Transverse colon (tissue), 3 donors: ENCODE results near the gene SH3TC2.

Experiments
- CTCF ChIP-seq, 5 experiments: fragments of 200-600 bp in 3 of 5; fragments of 450-650 bp in 2 of 5; sonication (generic) in 3 of 5; IDR thresholded peaks; 1 replicate in 2 of 5; 2 replicates in 3 of 5; pipeline ENCODE4 v1.5.1; 2016 to 2017; ENCODE audit warnings: antibody characterized with exemption in 5 of 5, inconsistent platforms in 3 of 5, mild to moderate bottlenecking in 2 of 5, moderate library complexity in 1 of 5
- EP300 ChIP-seq: sonication (generic); formaldehyde crosslinking; IDR thresholded peaks from one replicate; pipeline ENCODE4 v1.6.1; 2017; ENCODE audit warnings: antibody characterized with exemption, low read depth

- no peak for TF ChIP-seq CTCF (IDR thresholded peaks at IDR 0.05)
- no peak for TF ChIP-seq EP300
Measured at GRCh38 chr5:149080294-149080693, 17.4 kb upstream of the SH3TC2 start.
